GM10847 (cell line): Measurements from ENCODE around the gene ZNF878.
A peak's percentile ranks its signal among the peaks of the same experiment; 100 is the strongest.

Experiments
- POLR2A ChIP-seq: IDR thresholded peaks from 2 replicates; pipeline ENCODE4 v1.6.1; 2011; ENCODE audit not compliant: insufficient read length; ENCODE audit errors: extremely low read depth

Gene ZNF878

DNA sequence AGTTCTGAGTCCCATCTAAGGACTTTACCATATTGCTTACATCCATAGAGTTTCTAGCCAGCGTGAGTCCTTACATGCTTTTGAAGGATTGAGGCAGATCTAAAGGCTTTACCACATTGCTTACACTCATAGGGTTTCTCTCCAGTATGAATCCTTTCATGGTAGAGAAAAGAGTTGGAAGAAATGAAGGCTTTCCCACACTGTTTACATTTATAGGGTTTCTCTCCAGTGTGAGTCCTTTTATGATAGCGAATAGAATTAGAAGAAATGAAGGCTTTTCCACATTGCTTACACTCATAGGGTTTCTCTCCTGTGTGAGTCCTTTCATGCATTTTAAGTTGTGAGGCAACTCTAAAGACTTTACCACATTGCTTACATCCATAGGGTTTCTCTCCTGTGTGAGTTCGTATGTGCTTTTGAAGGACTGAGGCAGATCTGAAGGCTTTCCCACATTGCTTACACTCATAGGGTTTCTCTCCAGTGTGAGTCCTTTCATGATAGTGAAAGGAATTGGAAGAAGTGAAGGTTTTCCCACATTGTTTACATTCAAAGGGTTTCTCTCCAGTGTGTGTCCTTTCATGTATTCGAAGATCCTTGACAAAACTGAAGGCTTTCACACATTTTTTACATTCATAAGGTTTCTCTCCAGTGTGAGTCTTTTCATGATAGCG lies 8.9 kb downstream of the ZNF878 start:
- TF ChIP-seq POLR2A: no peak

DNA sequence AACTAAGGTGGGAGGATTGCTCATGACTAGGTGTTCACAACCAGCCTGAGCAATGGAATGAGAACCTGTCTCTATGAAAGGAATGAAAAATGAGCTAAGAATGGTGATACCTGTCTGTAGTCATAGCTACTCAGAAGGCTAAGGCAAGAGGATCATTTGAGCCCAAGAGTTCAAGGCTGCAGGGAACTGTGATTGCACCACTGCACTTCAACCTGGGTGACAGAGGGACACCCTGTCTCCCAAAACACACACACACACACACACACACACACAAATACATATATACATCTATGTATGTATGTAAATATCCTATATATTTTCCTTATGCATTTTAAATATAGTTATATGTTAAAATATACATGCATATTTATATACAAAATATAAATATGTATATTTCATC lies 9.9 kb downstream of the ZNF878 start:
- TF ChIP-seq POLR2A: no peak

DNA sequence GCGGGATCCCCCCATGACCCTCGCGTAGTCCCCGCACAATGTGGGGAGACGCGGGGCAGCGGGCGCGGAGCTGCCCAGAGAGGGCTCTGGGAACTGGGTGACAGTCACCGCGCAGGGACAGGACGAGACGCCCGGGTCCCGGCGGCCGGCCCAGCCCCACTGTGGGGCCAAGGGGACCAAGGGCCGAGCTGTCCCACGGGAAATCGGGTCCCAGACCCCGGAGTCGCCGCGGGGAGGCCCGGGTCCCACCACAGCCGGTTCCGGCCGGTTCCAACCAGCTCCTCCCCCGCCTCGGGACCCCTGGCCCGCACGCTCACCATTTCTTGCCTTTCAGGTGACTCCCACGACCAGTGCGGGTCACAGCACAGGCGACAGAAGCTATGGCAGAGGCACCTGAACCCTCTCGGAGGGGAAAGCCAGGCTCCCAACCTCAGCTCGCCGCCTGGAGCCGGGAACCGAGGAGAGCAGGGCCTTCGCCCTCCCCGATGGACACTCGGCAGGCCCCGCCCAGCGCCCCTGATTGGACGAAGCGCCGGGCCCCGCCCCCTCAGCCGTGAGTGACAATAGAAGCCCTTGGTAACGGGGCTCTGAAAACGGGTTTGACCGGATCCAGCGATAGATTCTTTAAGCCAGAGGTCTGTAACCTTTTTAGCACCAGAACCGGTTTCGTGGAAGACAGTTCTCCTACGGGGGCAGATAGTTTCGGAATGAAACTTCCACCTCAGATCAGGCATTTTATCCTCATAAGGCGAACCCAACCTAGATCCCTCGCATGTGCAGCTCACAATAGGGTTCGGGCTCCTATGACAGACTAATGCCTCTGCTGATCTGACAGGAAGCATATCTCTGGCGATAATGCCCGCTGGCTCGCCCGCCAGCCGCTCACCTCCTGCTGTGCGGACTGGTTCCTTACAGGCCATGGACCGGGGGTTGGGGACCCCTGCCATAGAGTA lies 17.3 kb downstream of the ZNF878 start, which contains the start of gene ZNF433:
Gene ZNF433 (minus strand): TSS at position 460 of the 953 bp plus-strand sequence. CDS start 140 bp downstream, at position 320.
- TF ChIP-seq POLR2A: peak; percentile 58

DNA sequence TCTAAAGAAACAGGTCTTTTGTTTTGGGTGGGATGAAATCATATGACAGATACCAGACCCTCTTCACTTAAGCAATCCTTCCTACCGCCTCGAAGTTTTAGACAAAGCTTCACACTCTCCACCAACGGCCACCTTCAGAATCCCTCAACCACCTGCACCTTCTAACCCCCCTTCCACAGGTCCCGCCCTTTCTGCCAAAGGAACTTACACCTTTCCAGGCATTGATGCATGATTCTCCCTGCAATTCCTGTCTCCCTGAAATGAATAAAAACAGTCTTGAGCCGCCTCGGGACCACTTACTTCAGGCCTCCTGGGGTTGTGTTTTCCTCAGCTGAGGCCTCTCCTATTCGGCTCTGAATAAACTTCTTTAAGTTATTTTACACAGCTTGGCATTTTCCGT lies 18.1 kb downstream of the ZNF878 start:
- no peak for TF ChIP-seq POLR2A

DNA sequence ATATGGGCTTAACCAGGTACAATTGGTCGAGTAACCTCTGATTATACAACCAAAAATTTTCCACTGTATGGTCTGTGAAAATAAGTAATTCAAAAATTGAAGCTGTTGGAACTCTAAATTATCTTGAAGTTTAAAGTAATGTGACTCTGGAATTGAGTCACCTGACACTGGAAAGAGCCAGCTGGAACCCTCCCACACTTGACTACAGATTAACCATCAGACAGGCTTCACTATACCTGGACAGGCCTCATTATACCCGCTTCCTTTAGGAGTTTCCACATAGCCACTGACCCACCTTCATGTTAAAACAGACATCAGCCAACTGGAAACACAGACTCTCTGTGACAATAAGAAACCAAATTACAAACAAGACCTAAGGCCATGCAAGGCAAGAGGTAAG lies 18.6 kb downstream of the ZNF878 start:
- TF ChIP-seq POLR2A: no peak

DNA sequence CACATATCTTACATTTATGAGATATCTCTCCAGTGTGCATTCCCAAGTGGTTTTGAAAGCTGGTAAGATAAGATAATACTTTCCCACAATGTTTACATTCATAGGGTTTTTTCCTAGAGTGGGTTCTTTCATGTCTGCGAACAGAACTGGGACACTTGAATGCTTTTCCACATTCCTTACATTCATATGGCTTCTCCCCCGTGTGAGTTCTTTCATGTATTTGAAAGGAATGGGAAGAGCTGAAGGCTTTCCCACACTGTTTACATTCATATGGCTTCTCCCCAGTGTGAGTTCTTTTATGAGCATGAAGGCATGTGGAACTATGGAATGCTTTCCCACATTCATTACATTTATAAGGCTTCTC lies 37.0 kb downstream of the ZNF878 start:
- TF ChIP-seq POLR2A: no peak

DNA sequence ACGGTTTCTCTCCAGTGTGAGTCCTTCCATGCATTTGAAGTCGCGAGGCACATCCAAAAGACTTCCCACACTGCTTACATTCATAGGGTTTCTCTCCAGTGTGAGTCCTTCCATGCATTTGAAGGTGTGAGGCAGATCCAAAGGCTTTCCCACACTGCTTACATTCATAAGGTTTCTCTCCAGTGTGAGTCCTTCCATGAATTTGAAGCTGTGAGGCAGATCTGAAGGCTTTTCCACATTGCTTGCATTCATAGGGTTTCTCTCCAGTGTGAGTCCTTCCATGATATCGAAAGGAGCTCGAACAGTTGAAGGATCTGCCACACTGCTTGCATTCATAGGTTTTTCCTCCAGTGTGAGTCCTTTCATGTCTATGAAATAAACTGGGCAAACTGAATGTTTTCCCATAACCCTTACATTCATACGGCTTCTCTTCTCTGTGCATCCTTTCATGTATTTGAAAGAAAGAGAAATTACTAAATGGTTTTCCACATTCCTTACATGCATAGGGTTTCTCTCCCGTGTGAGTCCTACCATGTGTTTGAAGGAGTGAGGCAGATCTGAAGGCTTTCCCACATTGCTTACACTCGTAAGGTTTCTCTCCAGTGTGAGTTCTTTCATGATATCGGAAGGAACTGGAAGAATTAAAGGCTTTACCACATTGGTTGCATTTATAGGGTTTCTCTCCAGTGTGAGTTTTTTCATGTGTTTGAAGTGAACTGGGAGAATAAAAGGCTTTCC lies 37.6 kb downstream of the ZNF878 start:
- no peak for TF ChIP-seq POLR2A

DNA sequence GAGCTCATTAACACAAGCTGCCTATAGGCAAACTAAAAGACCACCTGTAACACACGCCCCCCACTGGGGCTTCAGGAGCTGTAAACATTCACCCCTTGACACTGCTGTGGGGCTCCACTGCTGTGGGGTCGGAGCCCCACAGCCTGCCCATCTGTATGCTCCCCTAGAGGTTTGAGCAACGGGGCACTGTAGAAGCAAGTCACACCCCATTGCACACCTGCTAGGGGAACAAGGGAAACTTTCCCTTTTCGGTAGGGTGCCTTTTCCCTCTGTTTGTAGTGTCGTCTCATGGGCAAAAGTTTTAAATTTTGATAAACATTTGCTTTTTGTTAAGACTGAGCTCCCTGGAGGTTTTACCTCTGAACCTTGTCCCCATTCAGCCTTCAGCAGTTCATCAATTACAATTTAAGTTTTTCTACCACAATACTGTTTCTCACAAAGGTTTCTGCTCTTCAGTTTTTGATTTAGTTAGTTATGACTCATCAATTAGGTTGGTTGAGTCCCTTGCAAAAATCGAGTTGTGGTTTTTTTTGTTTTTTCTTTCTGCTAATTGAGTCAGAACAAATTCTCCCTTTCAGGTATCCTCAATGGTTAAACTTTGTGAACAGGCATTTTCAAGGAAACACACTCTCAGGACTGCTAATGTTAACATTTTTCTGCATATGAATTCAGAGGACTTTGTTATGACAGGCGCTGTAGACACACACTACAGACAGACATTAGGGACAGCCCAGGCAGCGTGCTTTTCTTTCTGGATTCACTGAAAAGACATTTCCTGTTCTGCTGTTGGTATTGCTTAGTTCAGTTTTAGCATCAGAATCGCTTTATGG lies 52.4 kb downstream of the ZNF878 start:
- TF ChIP-seq POLR2A: no peak

DNA sequence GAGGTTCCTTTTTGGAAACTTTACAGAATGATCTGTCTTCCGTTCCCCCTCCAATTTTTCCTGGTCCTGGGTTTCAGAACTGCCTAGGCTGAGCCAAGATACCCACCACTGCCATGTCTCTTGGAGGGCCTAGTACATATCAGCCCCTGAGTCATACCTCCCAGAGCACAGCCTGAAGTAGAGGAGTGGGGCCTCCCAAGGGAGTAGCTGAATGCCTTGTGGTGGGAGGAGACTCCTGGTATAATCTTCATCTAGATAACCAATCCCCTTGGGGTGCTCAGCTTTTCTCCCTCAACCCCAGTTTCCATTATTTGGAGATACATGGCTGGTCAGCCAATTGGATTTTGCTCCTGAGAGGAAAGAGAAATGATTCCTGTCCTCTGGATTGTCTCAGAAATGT lies 57.6 kb downstream of the ZNF878 start:
- TF ChIP-seq POLR2A: no peak
